ENCODE measurements around the gene BRSK2.

The BRSK2 gene

GRCh38 chr11:1453611-1454034 lies 63.9 kb downstream of the BRSK2 start (continued):
- TF ChIP-seq YY2 (tag by site-specific recombination; IDR thresholded peaks at IDR 0.05), result no peak
- TF ChIP-seq ZNF423 (tag by site-specific recombination; IDR thresholded peaks at IDR 0.05), result no peak

GRCh38 chr11:1454576-1454975 lies 64.8 kb downstream of the BRSK2 start:
- TF ChIP-seq BCL6B (tag by site-specific recombination; IDR thresholded peaks at IDR 0.05), result no peak
- no peaks in the 10 kb centered on the region for H3K4me1 ChIP-seq (ENCODE audit: control insufficient read depth, insufficient read depth, low read length)
- no peak overlapping the region for H3K4me3 ChIP-seq (ENCODE audit: low read depth, low read length)
- ChIA-PET CTCF (no interaction called here), POLR2A (no interaction called here)
- H3K36me3 ChIP-seq (ENCODE audit: control insufficient read depth in 2 of 2, insufficient read depth in 1 of 2, low read length in 2 of 2), result peaks cover 0 to 69% of the 10 kb centered on the region in 2 experiments; a peak in 1 of 3 replicates
- H3K9me3 ChIP-seq (ENCODE audit: control insufficient read depth, insufficient read depth, low read depth, low read length), result no peaks in the 10 kb centered on the region
- no peak overlapping the region for H3K27ac ChIP-seq (ENCODE audit: extremely low read depth, low read depth, low read length)

- Histone ChIP-seq H3K27ac (ENCODE audit: extremely low read depth, low read depth, low read length) (no peak overlapping the region), H3K4me1 (ENCODE audit: control insufficient read depth, insufficient read depth, low read length) (no peaks in the 10 kb centered on the region), H3K36me3 (ENCODE audit: control insufficient read depth in 2 of 2, insufficient read depth in 1 of 2, low read length in 2 of 2) (peaks cover 0 to 69% of the 10 kb centered on the region in 2 experiments; a peak in 1 of 3 replicates), H3K9me3 (ENCODE audit: control insufficient read depth, insufficient read depth, low read depth, low read length) (no peaks in the 10 kb centered on the region), H3K4me3 (ENCODE audit: low read depth, low read length) (no peak overlapping the region)
- ChIA-PET CTCF (no interaction called here), POLR2A (no interaction called here)
- TF ChIP-seq ZNF600 (tag by site-specific recombination; IDR thresholded peaks at IDR 0.05), result no peak
- TF ChIP-seq ZNF791 (tag by site-specific recombination; IDR thresholded peaks at IDR 0.05), result no peak
- TF ChIP-seq WT1 (tag by site-specific recombination; IDR thresholded peaks at IDR 0.05), result no peak
- TF ChIP-seq ZNF792 (tag by site-specific recombination; IDR thresholded peaks at IDR 0.05), result no peak
- TF ChIP-seq ZNF670 (tag by site-specific recombination; IDR thresholded peaks at IDR 0.05; ENCODE audit: low read depth), result no peak
- no peak for TF ChIP-seq ZNF354C (tag by site-specific recombination; IDR thresholded peaks at IDR 0.05; ENCODE audit: borderline replicate concordance, low read depth)
- TF ChIP-seq SETDB1 (IDR thresholded peaks at IDR 0.05; ENCODE audit: insufficient read length, low read length), result no peak
- TF ChIP-seq ZNF610 (tag by site-specific recombination; IDR thresholded peaks at IDR 0.05; ENCODE audit: borderline replicate concordance), result no peak
- no peak for TF ChIP-seq KLF1 (tag by site-specific recombination; IDR thresholded peaks at IDR 0.05)
- TF ChIP-seq ATF2 (tag by site-specific recombination; IDR thresholded peaks at IDR 0.05; ENCODE audit: low read depth), result no peak
- no peak for TF ChIP-seq ZNF10 (tag by site-specific recombination; IDR thresholded peaks at IDR 0.05)
- no peak for TF ChIP-seq ZNF24 (tag by site-specific recombination; IDR thresholded peaks at IDR 0.05)
- no peak for TF ChIP-seq ZNF138 (tag by site-specific recombination; IDR thresholded peaks at IDR 0.05; ENCODE audit: borderline replicate concordance)
- no peak for TF ChIP-seq ZNF175 (tag by site-specific recombination; IDR thresholded peaks at IDR 0.05)
- TF ChIP-seq ZNF768 (tag by site-specific recombination; IDR thresholded peaks at IDR 0.05), result no peak
- no peak for TF ChIP-seq ZNF449 (tag by site-specific recombination; IDR thresholded peaks at IDR 0.05)
- no peak for TF ChIP-seq ZNF239 (tag by site-specific recombination; IDR thresholded peaks at IDR 0.05)
These were observed 65.5 kb downstream of the BRSK2 start for GRCh38 chr11:1455032-1455762.

Data from HEK293 (cell line).